ENCODE measurements around the gene ACVR2B. TPM values are rescaled to one million over a fixed set of nuclear protein-coding genes. Genes with fewer than 3 reads are reported as not detected.

Gene ACVR2B
- total RNA-seq, 5 donors from 2014 or later (not counting 1 experiment from before 2014, with no cell fraction given) = 6.3 to 11.0 (median 8.1) TPM

DNA sequence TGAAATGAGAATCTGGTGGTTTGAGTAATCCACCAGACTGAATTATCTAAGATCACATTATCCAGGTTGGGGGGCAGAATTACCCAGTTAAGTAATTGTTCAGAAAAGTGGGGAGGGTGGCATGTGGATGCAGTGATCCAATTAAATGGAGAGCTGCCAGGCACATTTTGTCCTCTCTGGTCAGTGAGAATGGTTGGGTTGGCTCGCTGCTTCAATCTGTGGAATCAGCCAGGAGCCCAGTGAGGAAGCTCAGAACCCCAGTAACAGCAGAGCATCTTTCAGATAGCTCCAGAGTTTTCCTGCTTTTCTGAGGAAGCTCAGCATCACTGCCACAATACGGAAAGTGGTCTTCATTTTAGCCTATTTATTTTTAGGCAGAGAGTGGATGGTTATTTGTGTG is 36.1 kb downstream of the ACVR2B start:
- ChIA-PET CTCF (no interaction called here), POLR2A (interaction anchor here in 1 of 2 donors (0.6 kb wide), 1 partner anchor 801 kb away, joined by 3 read pairs; no protein-coding TSS in a partner anchor)
- H3K9me3 Mint-ChIP-seq = no peaks in the 10 kb centered on the region
- H3K36me3 Mint-ChIP-seq = peaks cover 6% of the 10 kb centered on the region
- Histone ChIP-seq H3K4me3 (ENCODE audit: control insufficient read depth in 1 of 2, extremely low read depth in 1 of 2, low read length in 1 of 2) (no peak overlapping the region), H3K9me3 (no peaks in the 10 kb centered on the region), H3K36me3 (ENCODE audit: control insufficient read depth in 2 of 2, extremely low read depth in 1 of 2, insufficient read depth in 1 of 2, low read length in 1 of 2) (no peaks in the 10 kb centered on the region), H3K4me1 (ENCODE audit: control insufficient read depth in 1 of 2, extremely low read depth in 1 of 2, insufficient read depth in 2 of 2, low read length in 2 of 2) (no peaks in the 10 kb centered on the region), H3K27ac (ENCODE audit: low read length) (no peak overlapping the region), H3K27me3 (replicated peaks in 1 of 2; ENCODE audit: control insufficient read depth in 2 of 2, extremely low read depth in 1 of 2, insufficient read depth in 2 of 2, low read length in 1 of 2) (no peaks in the 10 kb centered on the region)
- WGBS (ENCODE audit: insufficient coverage) = 100% methylated on average over 1 of the region's 2 CpGs
- H3K27me3 Mint-ChIP-seq = no peaks in the 10 kb centered on the region
- no peak overlapping the region for H3K27ac Mint-ChIP-seq
- H3K4me3 Mint-ChIP-seq = no peak overlapping the region
- ATAC-seq (replicated peaks in 1 of 4) (no peak), DNase-seq (no peak)
- no peaks in the 10 kb centered on the region for H3K4me1 Mint-ChIP-seq

DNA sequence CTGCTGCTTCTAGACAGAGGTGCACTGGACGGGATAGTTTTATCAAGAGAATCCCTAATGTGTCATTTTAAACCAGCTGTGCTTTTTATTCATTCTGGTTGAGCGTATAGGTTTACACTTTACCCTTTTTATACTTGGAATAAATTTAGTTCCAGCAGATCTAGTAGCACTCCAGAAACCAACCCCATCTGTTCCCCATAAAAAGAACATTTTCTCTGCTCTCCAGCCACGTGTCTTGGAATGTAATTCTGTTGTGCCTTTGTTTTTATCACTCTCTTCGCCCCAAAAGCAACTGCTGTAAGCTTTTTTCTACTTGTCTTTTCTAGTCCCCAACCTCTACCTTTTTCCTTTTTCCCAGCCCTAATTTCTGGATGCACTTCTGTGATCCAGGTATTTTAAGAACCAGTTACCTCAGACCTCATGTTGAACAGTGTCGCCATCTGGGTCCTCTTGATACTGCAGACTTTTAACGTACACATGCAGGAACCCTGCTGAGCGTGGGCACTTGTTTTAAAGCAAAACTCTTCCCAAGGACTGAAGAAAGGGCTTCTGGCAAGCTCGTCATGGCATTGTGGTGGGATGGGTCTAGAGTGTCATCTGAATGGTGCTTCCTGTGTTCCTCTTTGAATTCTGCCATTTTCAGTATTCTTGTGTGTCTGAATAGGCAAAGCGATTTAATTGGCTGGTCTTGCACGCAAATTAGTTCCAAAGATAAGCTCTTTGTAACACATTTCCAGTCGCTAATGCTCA is 36.8 kb downstream of the ACVR2B start:
- Histone ChIP-seq H3K27me3 (replicated peaks in 1 of 2; ENCODE audit: control insufficient read depth in 2 of 2, extremely low read depth in 1 of 2, insufficient read depth in 2 of 2, low read length in 1 of 2) (no peaks in the 10 kb centered on the region), H3K4me1 (ENCODE audit: control insufficient read depth in 1 of 2, extremely low read depth in 1 of 2, insufficient read depth in 2 of 2, low read length in 2 of 2) (no peaks in the 10 kb centered on the region), H3K4me3 (ENCODE audit: control insufficient read depth in 1 of 2, extremely low read depth in 1 of 2, low read length in 1 of 2) (no peak overlapping the region), H3K9me3 (no peaks in the 10 kb centered on the region), H3K27ac (ENCODE audit: low read length) (no peak overlapping the region), H3K36me3 (ENCODE audit: control insufficient read depth in 2 of 2, extremely low read depth in 1 of 2, insufficient read depth in 1 of 2, low read length in 1 of 2) (no peaks in the 10 kb centered on the region)
- Mint-ChIP-seq H3K36me3 (no peaks in the 10 kb centered on the region), H3K4me1 (no peaks in the 10 kb centered on the region), H3K4me3 (no peak overlapping the region), H3K27me3 (no peaks in the 10 kb centered on the region), H3K27ac (no peak overlapping the region), H3K9me3 (no peaks in the 10 kb centered on the region)
- no peak for DNase-seq
- ATAC-seq (replicated peaks in 1 of 4) = no peak
- CTCF ChIA-PET = no interaction called here
- 100% methylated on average over 3 of the region's 11 CpGs for WGBS (ENCODE audit: insufficient coverage)
- POLR2A ChIA-PET = interaction anchor here in 1 of 2 donors (0.6 kb wide), 1 partner anchor 801 kb away, joined by 3 read pairs; no protein-coding TSS in a partner anchor

DNA sequence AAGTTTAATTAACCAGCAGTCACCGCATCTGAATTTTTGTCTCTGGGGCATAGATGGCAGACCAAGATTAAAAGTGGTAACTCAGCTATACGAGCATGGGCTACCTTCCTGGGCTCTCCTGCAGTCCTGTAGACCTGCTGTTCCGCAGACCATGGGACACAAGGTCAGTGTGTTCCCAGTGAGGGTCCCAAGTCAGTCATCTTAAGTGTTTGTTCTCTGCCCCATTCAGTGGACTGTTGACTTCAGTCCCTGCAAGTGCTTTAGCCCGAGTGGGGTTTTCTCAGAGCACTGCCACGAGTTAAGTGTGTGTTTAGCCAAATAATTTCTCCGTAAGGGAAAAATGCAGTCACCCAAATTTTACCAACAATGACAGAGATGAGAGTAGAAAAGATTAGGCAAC is 37.5 kb downstream of the ACVR2B start:
- no peak overlapping the region for H3K27ac Mint-ChIP-seq

GRCh38 chr3:38493031-38493430 is 39.3 kb downstream of the ACVR2B start:
- H3K4me1 Mint-ChIP-seq = peaks cover 14 to 18% (median 17%) of the 10 kb centered on the region in 3 donors
- Histone ChIP-seq H3K27me3 (replicated peaks in 1 of 2; ENCODE audit: control insufficient read depth in 2 of 2, extremely low read depth in 1 of 2, insufficient read depth in 2 of 2, low read length in 1 of 2) (no peaks in the 10 kb centered on the region), H3K4me3 (ENCODE audit: control insufficient read depth in 1 of 2, extremely low read depth in 1 of 2, low read length in 1 of 2) (no peak overlapping the region), H3K27ac (ENCODE audit: low read length) (no peak overlapping the region), H3K4me1 (ENCODE audit: control insufficient read depth in 1 of 2, extremely low read depth in 1 of 2, insufficient read depth in 2 of 2, low read length in 2 of 2) (peaks cover 2 to 11% of the 10 kb centered on the region in 2 experiments), H3K36me3 (ENCODE audit: control insufficient read depth in 2 of 2, extremely low read depth in 1 of 2, insufficient read depth in 1 of 2, low read length in 1 of 2) (no peaks in the 10 kb centered on the region), H3K9me3 (no peaks in the 10 kb centered on the region)
- no peak overlapping the region for H3K4me3 Mint-ChIP-seq
- ATAC-seq (replicated peaks in 1 of 4) (no peak), DNase-seq (no peak)
- ChIA-PET POLR2A (no interaction called here), CTCF (interaction anchor here in 1 of 2 donors (0.6 kb wide), 1 partner anchor 910 kb away, joined by 3 read pairs; no protein-coding TSS in a partner anchor)
- 89% methylated on average over 2 of the region's 4 CpGs for WGBS (ENCODE audit: insufficient coverage)
- H3K9me3 Mint-ChIP-seq = no peaks in the 10 kb centered on the region
- H3K36me3 Mint-ChIP-seq = no peaks in the 10 kb centered on the region
- H3K27me3 Mint-ChIP-seq = no peaks in the 10 kb centered on the region
- no peak overlapping the region for H3K27ac Mint-ChIP-seq

More for the DNA sequence above, 37.5 kb downstream of the ACVR2B start:
- Histone ChIP-seq H3K27ac (ENCODE audit: low read length) (no peak overlapping the region), H3K9me3 (no peaks in the 10 kb centered on the region), H3K27me3 (replicated peaks in 1 of 2; ENCODE audit: control insufficient read depth in 2 of 2, extremely low read depth in 1 of 2, insufficient read depth in 2 of 2, low read length in 1 of 2) (no peaks in the 10 kb centered on the region), H3K4me3 (ENCODE audit: control insufficient read depth in 1 of 2, extremely low read depth in 1 of 2, low read length in 1 of 2) (no peak overlapping the region), H3K36me3 (ENCODE audit: control insufficient read depth in 2 of 2, extremely low read depth in 1 of 2, insufficient read depth in 1 of 2, low read length in 1 of 2) (no peaks in the 10 kb centered on the region), H3K4me1 (ENCODE audit: control insufficient read depth in 1 of 2, extremely low read depth in 1 of 2, insufficient read depth in 2 of 2, low read length in 2 of 2) (peaks cover 0 to 5% of the 10 kb centered on the region in 2 experiments)
- Mint-ChIP-seq H3K9me3 (no peaks in the 10 kb centered on the region), H3K4me1 (peaks cover 0 to 3% (median 2%) of the 10 kb centered on the region in 3 donors), H3K27me3 (no peaks in the 10 kb centered on the region), H3K36me3 (no peaks in the 10 kb centered on the region), H3K4me3 (no peak overlapping the region)
- ATAC-seq (replicated peaks in 1 of 4) (no peak), DNase-seq (no peak)
- WGBS (ENCODE audit: insufficient coverage) = 100% methylated on average over 3 of the region's 6 CpGs
- POLR2A ChIA-PET = no interaction called here
- CTCF ChIA-PET = no interaction called here

DNA sequence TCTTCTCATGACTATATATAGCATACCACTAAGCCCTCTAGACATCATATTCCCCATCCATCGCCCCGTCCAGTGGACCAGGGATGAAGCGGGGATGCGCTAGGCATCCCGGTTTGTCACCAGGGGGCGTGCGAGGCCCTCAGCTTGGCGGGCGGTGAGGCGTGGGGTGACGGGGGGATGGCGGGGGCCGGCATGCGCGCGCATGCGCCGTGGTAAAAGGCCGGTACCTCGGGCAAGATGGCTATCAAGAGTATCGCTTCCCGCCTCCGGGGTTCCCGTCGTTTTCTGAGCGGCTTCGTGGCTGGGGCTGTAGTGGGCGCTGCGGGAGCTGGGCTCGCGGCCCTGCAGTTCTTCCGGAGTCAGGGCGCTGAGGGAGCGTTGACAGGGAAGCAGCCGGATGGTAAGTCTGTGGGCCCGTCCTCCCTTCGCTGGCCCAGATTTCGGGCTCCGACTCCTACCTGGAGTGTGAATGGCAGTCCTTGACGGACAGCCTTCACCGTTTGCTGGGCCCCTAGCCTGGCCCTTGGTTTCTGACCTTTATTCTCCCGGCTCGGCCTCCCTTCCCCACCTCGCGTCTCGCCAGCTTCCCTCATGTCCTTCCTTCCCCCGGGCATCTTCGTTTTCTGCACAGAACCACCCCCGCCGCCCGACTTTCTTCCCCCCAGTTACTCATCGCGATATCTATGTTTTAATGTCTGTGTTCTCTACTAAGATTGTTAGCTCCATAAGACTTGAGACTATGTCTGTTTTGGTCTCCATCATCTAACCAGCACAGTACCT is 42.6 kb downstream of the ACVR2B start, which contains the start of gene EXOG:
Gene EXOG (plus strand): TSS at position 210 of the 780 bp plus-strand sequence. CDS start 28 bp downstream, at position 238.
- under 1% methylated on average over 41 of the region's 53 CpGs for WGBS (ENCODE audit: insufficient coverage)
- Mint-ChIP-seq H3K4me1 (peaks cover 23 to 31% (median 24%) of the 10 kb centered on the region in 3 donors), H3K27me3 (no peaks in the 10 kb centered on the region), H3K4me3 (peak within 1 kb of the TSS; percentile 96 to 97 (median 97)), H3K27ac (peak within 1 kb of the TSS; percentile 71 to 90), H3K36me3 (peaks cover 17% of the 10 kb centered on the region), H3K9me3 (no peaks in the 10 kb centered on the region)
- peaks cover 7 to 8% of the 10 kb centered on the region in 2 donors for H3K36me3 ChIP-seq (ENCODE audit: control insufficient read depth in 2 of 2, extremely low read depth in 1 of 2, insufficient read depth in 1 of 2, low read length in 1 of 2)
- H3K4me1 ChIP-seq (ENCODE audit: control insufficient read depth in 1 of 2, extremely low read depth in 1 of 2, insufficient read depth in 2 of 2, low read length in 2 of 2) = peaks cover 2 to 14% of the 10 kb centered on the region in 2 experiments
- H3K4me3 ChIP-seq (ENCODE audit: control insufficient read depth in 1 of 2, extremely low read depth in 1 of 2, low read length in 1 of 2) = peak within 1 kb of the TSS; percentile 78 to 96
- H3K9me3 ChIP-seq = no peaks in the 10 kb centered on the region
- ATAC-seq (replicated peaks in 1 of 4) (peak; percentile 91 to 97 (median 92)), DNase-seq (peak; percentile 86 to 96 (median 92))
- peak within 1 kb of the TSS; percentile 52 for H3K27ac ChIP-seq (ENCODE audit: low read length)
- POLR2A ChIA-PET = interaction anchor here (0.6 to 0.7 kb wide), 6 partner anchors 10 to 536 kb away, joined by 3 to 13 read pairs (median 8); no protein-coding TSS in a partner anchor
- no peaks in the 10 kb centered on the region for H3K27me3 ChIP-seq (replicated peaks in 1 of 2; ENCODE audit: control insufficient read depth in 2 of 2, extremely low read depth in 1 of 2, insufficient read depth in 2 of 2, low read length in 1 of 2)
- CTCF ChIA-PET = interaction anchor here (0.5 to 2.9 kb wide), 26 partner anchors 11 to 1279 kb away, joined by 3 to 31 read pairs (median 3); no protein-coding TSS in a partner anchor

DNA sequence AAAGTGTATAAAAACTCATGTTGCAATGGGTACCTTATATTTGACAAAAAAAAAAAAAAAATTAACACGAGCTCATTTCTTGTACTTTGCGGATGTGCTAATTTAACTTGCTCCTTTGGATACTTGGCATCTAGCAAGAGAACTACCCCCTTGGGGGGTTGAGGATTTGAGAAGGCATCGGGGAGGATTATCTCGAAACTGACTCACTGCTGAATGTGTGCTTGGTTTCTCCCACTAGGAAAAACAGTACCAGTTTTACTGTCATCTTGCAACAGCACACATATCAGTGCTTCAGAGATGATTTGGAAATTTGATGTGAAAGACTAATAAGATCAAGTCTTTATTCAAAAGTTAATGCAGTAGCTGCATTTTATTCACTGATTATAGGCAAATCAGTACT is 43.3 kb downstream of the ACVR2B start:
- H3K9me3 Mint-ChIP-seq = no peaks in the 10 kb centered on the region
- DNase-seq (no peak), ATAC-seq (replicated peaks in 1 of 4) (no peak)
- ChIA-PET POLR2A (interaction anchor here (0.6 to 0.7 kb wide), 7 partner anchors 10 to 537 kb away, joined by 3 to 13 read pairs (median 4); no protein-coding TSS in a partner anchor), CTCF (interaction anchor here (0.5 to 2.9 kb wide), 16 partner anchors 11 to 1223 kb away, joined by 3 to 31 read pairs (median 4); no protein-coding TSS in a partner anchor)
- Histone ChIP-seq H3K27me3 (replicated peaks in 1 of 2; ENCODE audit: control insufficient read depth in 2 of 2, extremely low read depth in 1 of 2, insufficient read depth in 2 of 2, low read length in 1 of 2) (no peaks in the 10 kb centered on the region), H3K4me3 (ENCODE audit: control insufficient read depth in 1 of 2, extremely low read depth in 1 of 2, low read length in 1 of 2) (peak overlapping the region in 1 of 2 donors; percentile 96), H3K27ac (ENCODE audit: low read length) (no peak overlapping the region), H3K9me3 (no peaks in the 10 kb centered on the region), H3K36me3 (ENCODE audit: control insufficient read depth in 2 of 2, extremely low read depth in 1 of 2, insufficient read depth in 1 of 2, low read length in 1 of 2) (peaks cover 7 to 12% of the 10 kb centered on the region in 2 donors), H3K4me1 (ENCODE audit: control insufficient read depth in 1 of 2, extremely low read depth in 1 of 2, insufficient read depth in 2 of 2, low read length in 2 of 2) (peaks cover 2 to 14% of the 10 kb centered on the region in 2 experiments)
- H3K27me3 Mint-ChIP-seq = no peaks in the 10 kb centered on the region
- H3K4me3 Mint-ChIP-seq = peak overlapping the region; percentile 96 to 97 (median 97)
- no CpG with 5 or more reads among the region's 4 CpGs for WGBS (ENCODE audit: insufficient coverage)
- peaks cover 19% of the 10 kb centered on the region for H3K36me3 Mint-ChIP-seq
- H3K4me1 Mint-ChIP-seq = peaks cover 23 to 31% (median 24%) of the 10 kb centered on the region in 3 donors
- H3K27ac Mint-ChIP-seq = peak overlapping the region; percentile 62 to 63

Data from T-cell (primary cell).